Pulmonary artery endothelial cell (primary cell): Measurements from ENCODE around the gene PPFIA1. TPM values are rescaled to one million over a fixed set of nuclear protein-coding genes. Genes with fewer than 3 reads are reported as not detected.

ENCODE experiments used
- DNase-seq: peaks from one replicate; pipeline ENCODE4 v3.0.0-alpha.2; 2011; ENCODE audit warnings: low read depth, low spot score
- total RNA-seq: library from RNA; depleted of rRNA; stranded (reverse); fragments of >200 nt; gene quantifications from 2 replicates; pipeline ENCODE4 v1.2.3, GENCODE V29; 2014

Gene PPFIA1
- total RNA-seq, 1 donor from 2014 or later: 31.3 TPM

GRCh38 chr11:70430671-70431574 lies 160.4 kb downstream of the PPFIA1 start:
- DNase-seq: no peak

- DNase-seq: no peak
These were observed 161.1 kb downstream of the PPFIA1 start for GRCh38 chr11:70431611-70432010.

GRCh38 chr11:70432065-70432464 lies 161.6 kb downstream of the PPFIA1 start:
- DNase-seq: no peak

- DNase-seq: no peak
These were observed 162.1 kb downstream of the PPFIA1 start for GRCh38 chr11:70432580-70432979.

- no peak for DNase-seq
These were observed 162.5 kb downstream of the PPFIA1 start for GRCh38 chr11:70433038-70433437.

- no peak for DNase-seq
These were observed 163.0 kb downstream of the PPFIA1 start for GRCh38 chr11:70433526-70433925.

Other genes with a start within 250 kb of the PPFIA1 start
- 0.21 and 0.33 TPM in 2 replicates for gene ANO1, start 192.4 kb upstream of the PPFIA1 start, total RNA-seq
- gene FADD, start 67.4 kb upstream of the PPFIA1 start, total RNA-seq: 57.0 and 63.0 TPM in 2 replicates
- gene CTTN, start 127.8 kb downstream of the PPFIA1 start, total RNA-seq: 350 and 387 TPM in 2 replicates